Skeletal muscle tissue (tissue), 4 donors: Measurements from ENCODE around the gene LRFN2. TPM values are rescaled to one million over a fixed set of nuclear protein-coding genes. Genes with fewer than 3 reads are reported as not detected.
A peak's percentile ranks its signal among the peaks of the same experiment; 100 is the strongest.

ENCODE experiments used
- H3K27ac ChIP-seq: one replicate; pipeline ENCODE4 v1.7.0; 2013; ENCODE audit warnings: mild to moderate bottlenecking, low read depth, low read length, inconsistent platforms
- H3K27me3 ChIP-seq, 3 donors: one replicate each; pipeline ENCODE4 v1.7.0; 2013; ENCODE audit warnings: low read length in 3 of 3; ENCODE audit not compliant: control insufficient read depth in 3 of 3, insufficient read depth in 3 of 3
- H3K36me3 ChIP-seq, 3 donors: one replicate each; pipeline ENCODE4 v1.7.0; 2013; ENCODE audit warnings: low read length in 3 of 3; ENCODE audit not compliant: control insufficient read depth in 3 of 3, insufficient read depth in 3 of 3
- H3K4me1 ChIP-seq, 3 donors: one replicate each; pipeline ENCODE4 v1.7.0; 2013; ENCODE audit warnings: low read length in 3 of 3, mild to moderate bottlenecking in 3 of 3; ENCODE audit not compliant: control insufficient read depth in 3 of 3, insufficient read depth in 3 of 3
- H3K4me3 ChIP-seq, 3 donors: one replicate each; pipeline ENCODE4 v1.7.0; 2013; ENCODE audit warnings: low read length in 3 of 3
- H3K9ac ChIP-seq, 3 donors: one replicate each; pipeline ENCODE4 v1.7.0; 2013; ENCODE audit warnings: low read length in 3 of 3, mild to moderate bottlenecking in 3 of 3, moderate library complexity in 2 of 3, low read depth in 1 of 3
- H3K9me3 ChIP-seq, 3 donors: one replicate each; pipeline ENCODE4 v1.7.0; 2013; ENCODE audit warnings: low read length in 3 of 3; ENCODE audit not compliant: control insufficient read depth in 3 of 3
- total RNA-seq: library from RNA; depleted of rRNA; stranded (reverse); fragments of >200 nt; gene quantifications from one replicate; pipeline ENCODE4 v1.2.3, GENCODE V29; 2014
- donor health status: Osteomylitis.

The LRFN2 gene
- total RNA-seq, 1 donor from 2014 or later = not detected

GRCh38 chr6:40597301-40597700 is 10.1 kb upstream of the LRFN2 start:
- H3K27me3 ChIP-seq = peaks cover 15 to 35% (median 19%) of the 10 kb centered on the region in 3 donors

GRCh38 chr6:40588480-40588879 is 1.3 kb upstream of the LRFN2 start:
- Histone ChIP-seq H3K36me3 (no peaks in the 10 kb centered on the region), H3K9me3 (no peaks in the 10 kb centered on the region), H3K27ac (no peak overlapping the region), H3K4me1 (peaks cover 12 to 18% (median 12%) of the 10 kb centered on the region in 3 donors), H3K9ac (no peak overlapping the region), H3K27me3 (peaks cover 22 to 39% (median 27%) of the 10 kb centered on the region in 3 donors), H3K4me3 (no peak overlapping the region)

More at GRCh38 chr6:40597301-40597700, 10.1 kb upstream of the LRFN2 start:
- H3K27ac ChIP-seq = no peak overlapping the region
- no peaks in the 10 kb centered on the region for H3K9me3 ChIP-seq
- no peaks in the 10 kb centered on the region for H3K4me1 ChIP-seq
- H3K9ac ChIP-seq = no peak overlapping the region
- H3K36me3 ChIP-seq = no peaks in the 10 kb centered on the region
- H3K4me3 ChIP-seq = no peak overlapping the region

- H3K9me3 ChIP-seq = no peaks in the 10 kb centered on the region
- no peaks in the 10 kb centered on the region for H3K36me3 ChIP-seq
- H3K4me1 ChIP-seq = peaks cover 12 to 18% (median 12%) of the 10 kb centered on the region in 3 donors
- peaks cover 22 to 39% (median 27%) of the 10 kb centered on the region in 3 donors for H3K27me3 ChIP-seq
- peak overlapping the region in 1 of 3 donors; percentile 78 for H3K9ac ChIP-seq
- peak overlapping the region in 2 of 3 donors; percentile 73 to 75 for H3K4me3 ChIP-seq
- H3K27ac ChIP-seq = no peak overlapping the region
Observed at GRCh38 chr6:40588070-40588384, 863 bp upstream of the LRFN2 start.

- H3K9me3 ChIP-seq = no peaks in the 10 kb centered on the region
- no peaks in the 10 kb centered on the region for H3K36me3 ChIP-seq
- no peak overlapping the region for H3K27ac ChIP-seq
- H3K27me3 ChIP-seq = peaks cover 22 to 39% (median 24%) of the 10 kb centered on the region in 3 donors
- peak overlapping the region in 1 of 3 donors; percentile 78 for H3K9ac ChIP-seq
- peaks cover 12 to 18% (median 12%) of the 10 kb centered on the region in 3 donors for H3K4me1 ChIP-seq
- H3K4me3 ChIP-seq = peak overlapping the region in 2 of 3 donors; percentile 65 to 73
Observed at GRCh38 chr6:40586369-40587201, 579 bp downstream of the LRFN2 start.

- Histone ChIP-seq H3K9me3 (no peaks in the 10 kb centered on the region), H3K27ac (no peak overlapping the region), H3K4me1 (peaks cover 12 to 18% (median 12%) of the 10 kb centered on the region in 3 donors), H3K4me3 (no peak overlapping the region), H3K36me3 (no peaks in the 10 kb centered on the region), H3K27me3 (peaks cover 22 to 39% (median 24%) of the 10 kb centered on the region in 3 donors), H3K9ac (no peak overlapping the region)
Observed at GRCh38 chr6:40585651-40586269, 1.4 kb downstream of the LRFN2 start.

GRCh38 chr6:40585223-40585622 is 1.9 kb downstream of the LRFN2 start:
- no peaks in the 10 kb centered on the region for H3K9me3 ChIP-seq
- H3K27me3 ChIP-seq = peaks cover 21 to 39% (median 24%) of the 10 kb centered on the region in 3 donors
- H3K9ac ChIP-seq = no peak overlapping the region
- H3K4me3 ChIP-seq = no peak overlapping the region
- no peak overlapping the region for H3K27ac ChIP-seq
- no peaks in the 10 kb centered on the region for H3K36me3 ChIP-seq
- H3K4me1 ChIP-seq = peaks cover 12 to 18% (median 12%) of the 10 kb centered on the region in 3 donors

- no peak overlapping the region for H3K27ac ChIP-seq
- no peak overlapping the region for H3K9ac ChIP-seq
- no peaks in the 10 kb centered on the region for H3K36me3 ChIP-seq
- H3K9me3 ChIP-seq = no peaks in the 10 kb centered on the region
- H3K4me1 ChIP-seq = peaks cover 12 to 18% (median 12%) of the 10 kb centered on the region in 3 donors
- peaks cover 20 to 39% (median 22%) of the 10 kb centered on the region in 3 donors for H3K27me3 ChIP-seq
- H3K4me3 ChIP-seq = no peak overlapping the region
Observed at GRCh38 chr6:40584741-40585140, 2.4 kb downstream of the LRFN2 start.

GRCh38 chr6:40583709-40584108 is 3.5 kb downstream of the LRFN2 start:
- H3K4me3 ChIP-seq = no peak overlapping the region
- no peaks in the 10 kb centered on the region for H3K9me3 ChIP-seq
- H3K36me3 ChIP-seq = no peaks in the 10 kb centered on the region
- no peak overlapping the region for H3K27ac ChIP-seq
- H3K9ac ChIP-seq = no peak overlapping the region
- H3K4me1 ChIP-seq = peaks cover 12 to 18% (median 12%) of the 10 kb centered on the region in 3 donors
- H3K27me3 ChIP-seq = peaks cover 13 to 34% (median 14%) of the 10 kb centered on the region in 3 donors

- H3K9ac ChIP-seq = no peak overlapping the region
Observed at GRCh38 chr6:40582892-40583291, 4.3 kb downstream of the LRFN2 start.

GRCh38 chr6:40579101-40579500 is 8.1 kb downstream of the LRFN2 start:
- Histone ChIP-seq H3K4me3 (no peak overlapping the region), H3K4me1 (no peaks in the 10 kb centered on the region), H3K9me3 (no peaks in the 10 kb centered on the region), H3K27me3 (peaks cover 0 to 13% (median 3%) of the 10 kb centered on the region in 3 donors), H3K9ac (no peak overlapping the region), H3K27ac (no peak overlapping the region), H3K36me3 (no peaks in the 10 kb centered on the region)

More at GRCh38 chr6:40582892-40583291, 4.3 kb downstream of the LRFN2 start:
- no peak overlapping the region for H3K27ac ChIP-seq
- no peaks in the 10 kb centered on the region for H3K36me3 ChIP-seq
- no peak overlapping the region for H3K4me3 ChIP-seq
- H3K9me3 ChIP-seq = no peaks in the 10 kb centered on the region
- peaks cover 6 to 10% (median 8%) of the 10 kb centered on the region in 3 donors for H3K4me1 ChIP-seq
- H3K27me3 ChIP-seq = peaks cover 8 to 30% (median 10%) of the 10 kb centered on the region in 3 donors
